ENCODE data around the gene C12orf54. TPM values are rescaled to one million over a fixed set of nuclear protein-coding genes. Genes with fewer than 3 reads are reported as not detected.

The C12orf54 gene
- total RNA-seq (2022; extraction: Qiagen RNA extraction) = not detected in 5 replicates

DNA sequence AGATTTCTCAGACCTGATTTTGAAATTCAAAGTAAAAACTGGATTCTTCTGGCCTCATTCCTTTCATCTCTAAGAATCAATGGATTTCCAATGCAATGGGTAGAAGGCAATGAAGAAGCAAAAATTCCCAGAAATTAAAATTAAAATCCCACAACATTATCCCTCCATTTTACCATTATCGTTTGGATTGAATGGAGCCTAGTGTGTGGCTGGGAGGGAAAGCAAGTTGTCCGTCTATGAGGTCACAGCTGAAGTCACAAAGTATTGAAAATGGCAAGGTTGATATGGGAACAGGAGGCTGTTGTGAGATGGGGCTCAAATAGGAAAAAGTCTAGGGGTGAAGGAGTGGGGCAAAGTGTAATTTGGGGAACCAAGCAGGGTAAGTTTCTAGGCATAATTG is at the start of gene C12orf54:
Gene C12orf54, plus strand, starts transcription at position 301 of the 400 bp plus-strand sequence. CDS start 799 bp downstream, outside the sequence.

DNA sequence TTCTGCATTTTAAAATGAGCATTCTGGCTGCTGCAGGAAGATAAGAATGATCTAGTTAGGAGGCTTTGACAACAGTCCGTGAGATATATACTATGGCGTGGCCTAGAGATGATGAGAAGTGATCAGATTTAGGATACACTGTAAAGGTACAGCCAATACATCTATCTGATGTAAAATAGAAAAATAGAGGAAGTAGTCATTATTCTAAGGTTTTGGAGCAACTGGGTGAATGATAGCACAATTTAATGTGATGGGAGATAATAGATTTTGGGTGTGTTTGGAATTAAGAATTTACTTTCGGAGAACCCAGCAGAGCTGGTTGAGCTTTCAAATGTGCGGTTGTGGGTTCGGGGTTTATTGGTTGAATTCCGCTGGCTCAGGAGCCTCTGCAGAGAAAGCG is 10.0 kb upstream of the C12orf54 start, which contains the start of gene ANP32D:
Gene ANP32D, plus strand, starts transcription at position 301 of the 400 bp plus-strand sequence. CDS start 106 bp downstream, outside the sequence.

DNA sequence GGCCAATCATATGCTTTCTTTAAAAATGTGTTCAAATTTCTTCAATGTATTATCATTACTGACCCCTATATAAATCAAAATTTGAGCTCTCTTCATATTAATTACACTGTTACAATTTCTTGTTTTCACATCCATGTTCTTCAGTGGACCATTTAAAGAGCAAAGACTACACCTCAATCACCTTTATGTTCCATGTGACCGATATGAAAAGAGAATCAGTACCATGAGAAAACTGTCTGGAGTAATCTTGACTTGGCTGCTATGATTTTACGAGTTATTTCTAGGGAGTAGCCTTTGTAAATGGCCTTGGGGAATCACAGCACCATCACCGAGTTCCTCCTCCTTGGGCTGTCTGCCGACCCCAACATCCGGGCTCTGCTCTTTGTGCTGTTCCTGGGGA is 43.0 kb downstream of the C12orf54 start, which contains the start of gene OR8S1:
Gene OR8S1, plus strand, starts transcription at position 301 of the 400 bp plus-strand sequence. Its CDS starts 0 bp downstream, at position 301.

Other genes starting within 250 kb of the C12orf54 start
- gene ZNF641, start 131.6 kb upstream of the C12orf54 start, total RNA-seq (2022; extraction: Qiagen RNA extraction) = 4.6 to 5.4 TPM (median 4.8 TPM) in 5 replicates
- not detected in 5 replicates for gene ANP32D, start 9.9 kb upstream of the C12orf54 start, total RNA-seq (2022; extraction: Qiagen RNA extraction)
- gene OR8S1, start 43.1 kb downstream of the C12orf54 start, total RNA-seq (2022; extraction: Qiagen RNA extraction) = not detected in 5 replicates
- gene LALBA, start 87.5 kb downstream of the C12orf54 start, total RNA-seq (2022; extraction: Qiagen RNA extraction) = not detected in 5 replicates
- 36.7 to 51.0 TPM (median 37.1 TPM) in 5 replicates for gene KANSL2, start 199.7 kb downstream of the C12orf54 start, total RNA-seq (2022; extraction: Qiagen RNA extraction)
- gene CCNT1, start 234.2 kb downstream of the C12orf54 start, total RNA-seq (2022; extraction: Qiagen RNA extraction) = 11.9 to 14.0 TPM (median 12.5 TPM) in 5 replicates